Right lobe of liver (tissue), 4 donors: ENCODE results near the gene NPIPB9.
"Not testable (repeated sequence)": the region's sequence is repeated elsewhere in the genome, so short reads cannot be mapped to it uniquely, and the experiment has no call there.

Source experiments
- POLR2A ChIP-seq: fragments of 450-650 bp; IDR thresholded peaks from one replicate; pipeline ENCODE4 v1.6.1; 2017; ENCODE audit warnings: antibody characterized with exemption, mild to moderate bottlenecking
- TF ChIP-seq, protein P1 (sequence below), 4 donors: fragments of 200-600 bp in 3 of 4; fragments of 450-650 bp in 1 of 4; IDR thresholded peaks; one replicate each; pipeline versions ENCODE4 v1.5.1 to v1.8.0; 2016 to 2022; ENCODE audit warnings: antibody characterized with exemption in 4 of 4, mild to moderate bottlenecking in 2 of 4
- donor health status: DM: no; HTN: no; CAD: no.
- donor health status: DM: no; HTN: no; CAD: no.
- donor health status: DM: no; HTN: yes; CAD: no.

DNA sequence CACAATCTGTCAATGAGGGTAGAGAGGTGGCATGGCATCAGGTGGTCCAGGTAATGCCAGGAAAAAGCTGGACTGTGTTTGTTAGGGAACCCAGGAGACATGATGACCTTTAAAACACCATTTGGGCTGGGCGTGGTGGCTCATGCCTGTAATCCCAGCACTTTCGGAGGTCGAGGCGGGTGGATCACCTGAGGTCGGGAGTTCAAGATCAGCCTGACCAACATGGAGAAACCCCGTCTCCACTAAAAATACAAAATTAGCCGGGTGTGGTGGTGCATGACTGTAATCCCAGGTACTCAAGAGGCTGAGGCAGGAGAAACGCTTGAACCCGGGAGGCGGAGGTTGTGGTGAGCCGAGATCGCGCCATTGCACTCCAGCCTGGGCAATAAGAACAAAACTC lies 69.0 kb downstream of the NPIPB9 start:
- TF ChIP-seq, protein P1, sequence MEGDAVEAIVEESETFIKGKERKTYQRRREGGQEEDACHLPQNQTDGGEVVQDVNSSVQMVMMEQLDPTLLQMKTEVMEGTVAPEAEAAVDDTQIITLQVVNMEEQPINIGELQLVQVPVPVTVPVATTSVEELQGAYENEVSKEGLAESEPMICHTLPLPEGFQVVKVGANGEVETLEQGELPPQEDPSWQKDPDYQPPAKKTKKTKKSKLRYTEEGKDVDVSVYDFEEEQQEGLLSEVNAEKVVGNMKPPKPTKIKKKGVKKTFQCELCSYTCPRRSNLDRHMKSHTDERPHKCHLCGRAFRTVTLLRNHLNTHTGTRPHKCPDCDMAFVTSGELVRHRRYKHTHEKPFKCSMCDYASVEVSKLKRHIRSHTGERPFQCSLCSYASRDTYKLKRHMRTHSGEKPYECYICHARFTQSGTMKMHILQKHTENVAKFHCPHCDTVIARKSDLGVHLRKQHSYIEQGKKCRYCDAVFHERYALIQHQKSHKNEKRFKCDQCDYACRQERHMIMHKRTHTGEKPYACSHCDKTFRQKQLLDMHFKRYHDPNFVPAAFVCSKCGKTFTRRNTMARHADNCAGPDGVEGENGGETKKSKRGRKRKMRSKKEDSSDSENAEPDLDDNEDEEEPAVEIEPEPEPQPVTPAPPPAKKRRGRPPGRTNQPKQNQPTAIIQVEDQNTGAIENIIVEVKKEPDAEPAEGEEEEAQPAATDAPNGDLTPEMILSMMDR (IDR thresholded peaks at IDR 0.05) = not testable (repeated sequence)
- TF ChIP-seq POLR2A = not testable (repeated sequence)
